GOT3 (cell line): ENCODE data around the gene PTGS1.

Source experiments
- DNase-seq: peaks from one replicate; lab custom pipeline; 2025; ENCODE audit warnings: mixed read lengths; lab: John Stamatoyannopoulos, UW

Gene PTGS1

DNA sequence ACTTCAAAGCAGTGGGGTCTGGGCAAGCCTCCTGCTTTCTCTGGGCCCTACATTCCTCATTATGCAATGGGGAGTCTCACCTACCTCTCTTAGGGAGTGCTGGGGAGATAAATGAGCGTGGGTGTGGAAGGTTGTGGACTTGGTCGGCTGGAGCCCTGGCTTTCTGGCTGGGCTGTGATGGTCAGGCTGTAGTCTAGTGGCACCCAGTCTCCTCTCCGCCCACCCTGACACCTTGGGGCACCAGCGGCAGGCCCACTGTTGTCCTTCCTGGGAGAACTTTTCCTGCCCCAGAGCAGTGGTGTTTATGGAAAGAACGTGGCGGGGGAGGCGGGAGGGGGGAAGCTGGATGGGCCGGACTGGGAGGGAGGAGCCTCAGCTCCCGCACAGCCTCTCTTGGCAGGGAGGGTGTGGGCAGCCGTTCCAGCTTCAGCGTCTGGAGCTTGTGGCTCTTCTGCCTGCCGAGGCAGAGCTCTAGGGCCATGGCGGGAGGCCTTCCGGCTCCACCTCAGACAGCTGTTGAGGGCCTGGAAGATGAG lies 4.1 kb downstream of the PTGS1 start:
- DNase-seq = no peak

- DNase-seq = no peak
Measured at GRCh38 chr9:122376796-122377195, 6.0 kb downstream of the PTGS1 start.

DNA sequence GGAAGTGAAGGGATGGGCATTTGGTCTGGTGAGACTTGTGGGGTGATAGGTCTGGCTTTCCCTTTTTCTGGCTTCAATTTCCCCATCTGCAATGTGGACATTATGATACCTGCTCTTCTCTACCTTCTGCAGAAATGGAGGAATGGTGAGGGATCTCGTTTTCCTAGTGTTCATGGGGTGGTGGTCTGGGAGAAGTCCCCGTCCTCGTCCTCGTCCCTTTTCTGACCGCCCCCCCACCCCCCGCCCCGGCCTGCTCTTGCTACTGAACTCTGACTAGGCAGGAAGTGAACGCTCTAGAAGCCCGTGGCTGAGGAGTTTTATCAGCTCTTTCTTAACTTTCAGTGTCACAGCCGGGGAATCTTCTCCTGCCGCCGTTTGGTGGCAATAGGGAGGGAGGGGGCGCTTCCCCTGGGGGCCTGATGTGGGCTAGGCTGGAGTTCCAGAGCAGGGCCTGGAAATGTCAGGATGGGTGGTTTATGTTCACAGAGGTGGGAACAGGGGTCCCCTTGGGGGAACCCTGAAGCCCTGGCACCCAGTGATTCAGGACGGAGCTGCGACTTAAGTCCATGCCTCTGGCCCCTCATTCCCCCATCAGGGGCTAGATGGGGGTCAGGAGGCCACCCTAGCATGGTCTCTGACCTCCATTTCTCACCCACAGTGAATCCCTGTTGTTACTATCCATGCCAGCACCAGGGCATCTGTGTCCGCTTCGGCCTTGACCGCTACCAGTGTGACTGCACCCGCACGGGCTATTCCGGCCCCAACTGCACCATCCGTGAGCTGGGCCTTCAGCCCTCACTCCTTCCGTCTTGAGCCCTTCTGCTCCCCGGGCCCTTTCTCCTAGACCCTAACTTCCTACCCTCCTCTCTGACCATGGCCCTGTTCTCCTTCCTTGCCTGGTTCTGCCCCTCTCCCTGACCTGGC lies 6.7 kb downstream of the PTGS1 start:
- no peak for DNase-seq

DNA sequence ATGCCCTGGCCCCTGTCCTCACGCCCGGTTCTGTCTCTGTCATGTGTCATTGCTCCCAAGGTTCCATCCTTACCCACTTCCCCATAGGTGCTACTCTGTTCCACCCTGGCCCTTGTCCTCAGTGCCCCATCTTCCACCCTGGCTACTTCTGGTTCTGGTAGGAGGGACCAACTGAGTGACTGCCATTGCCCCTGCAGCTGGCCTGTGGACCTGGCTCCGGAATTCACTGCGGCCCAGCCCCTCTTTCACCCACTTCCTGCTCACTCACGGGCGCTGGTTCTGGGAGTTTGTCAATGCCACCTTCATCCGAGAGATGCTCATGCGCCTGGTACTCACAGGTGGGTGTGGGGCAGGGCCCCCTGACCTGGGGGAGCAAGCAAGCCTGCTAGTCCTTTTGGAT lies 7.4 kb downstream of the PTGS1 start:
- DNase-seq = no peak

- no peak for DNase-seq
Measured at GRCh38 chr9:122379340-122379739, 8.5 kb downstream of the PTGS1 start.

- DNase-seq = no peak
Measured at GRCh38 chr9:122380293-122380692, 9.5 kb downstream of the PTGS1 start.

GRCh38 chr9:122381206-122381950 lies 10.6 kb downstream of the PTGS1 start:
- DNase-seq = no peak

DNA sequence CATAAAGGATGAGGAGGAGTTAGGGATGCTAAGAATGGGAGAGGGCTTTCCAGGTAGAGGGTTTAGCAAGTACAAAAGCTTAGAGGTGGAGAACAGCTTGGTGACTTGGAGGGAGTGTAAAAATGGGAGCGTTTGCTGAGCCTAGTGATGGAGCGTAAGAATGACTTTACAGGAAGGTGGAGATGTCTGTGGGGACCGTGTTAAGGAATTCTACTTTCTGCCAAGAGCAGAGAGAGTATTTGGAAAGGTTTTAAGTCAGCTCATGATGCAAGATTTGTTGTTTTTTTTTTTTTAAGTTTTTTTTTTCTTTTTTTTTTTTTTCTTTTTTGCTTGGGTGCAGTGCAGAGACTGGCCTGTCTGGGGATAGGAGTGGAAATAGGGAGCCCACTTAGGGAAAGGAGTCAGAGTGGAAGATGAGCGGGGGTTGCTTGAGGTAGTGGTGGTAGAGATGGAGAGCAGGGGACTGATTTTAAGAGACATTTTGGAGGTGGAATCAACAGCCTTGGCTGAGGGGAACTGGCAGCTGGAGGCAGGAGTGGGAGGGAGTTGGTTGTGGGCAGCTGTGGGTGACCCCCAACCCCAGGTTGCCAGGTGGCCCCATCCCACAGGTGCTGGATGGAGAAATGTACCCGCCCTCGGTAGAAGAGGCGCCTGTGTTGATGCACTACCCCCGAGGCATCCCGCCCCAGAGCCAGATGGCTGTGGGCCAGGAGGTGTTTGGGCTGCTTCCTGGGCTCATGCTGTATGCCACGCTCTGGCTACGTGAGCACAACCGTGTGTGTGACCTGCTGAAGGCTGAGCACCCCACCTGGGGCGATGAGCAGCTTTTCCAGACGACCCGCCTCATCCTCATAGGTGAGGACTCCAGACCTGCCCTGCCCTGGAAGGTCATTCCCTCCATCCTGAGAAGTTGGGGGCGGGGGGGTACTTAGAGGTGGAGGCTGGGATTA lies 12.4 kb downstream of the PTGS1 start:
- no peak for DNase-seq

- peak; percentile 2 for DNase-seq
Measured at GRCh38 chr9:122383992-122384461, 13.2 kb downstream of the PTGS1 start.

- no peak for DNase-seq
Measured at GRCh38 chr9:122386311-122386872, 15.6 kb downstream of the PTGS1 start.

GRCh38 chr9:122387536-122387935 lies 16.7 kb downstream of the PTGS1 start:
- DNase-seq = no peak

DNA sequence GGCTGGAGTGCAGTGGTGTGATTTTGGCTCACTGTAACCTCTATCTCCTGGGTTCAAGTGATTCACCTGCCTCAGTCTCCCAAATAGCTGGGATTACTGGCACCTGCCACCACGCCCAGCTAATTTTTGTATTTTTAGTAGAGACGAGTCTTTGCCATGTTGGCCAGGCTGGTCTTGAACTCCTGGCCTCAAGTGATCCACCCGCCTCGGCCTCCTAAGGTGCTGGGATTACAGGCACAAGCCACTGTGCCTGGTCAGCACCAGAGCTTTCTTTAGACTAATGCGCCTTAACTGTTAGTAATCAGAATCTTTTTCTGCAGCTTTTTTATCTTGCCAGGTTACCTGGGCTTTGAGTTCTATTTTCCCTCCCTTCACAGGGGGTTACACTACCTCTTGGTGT lies 18.4 kb downstream of the PTGS1 start:
- no peak for DNase-seq

DNA sequence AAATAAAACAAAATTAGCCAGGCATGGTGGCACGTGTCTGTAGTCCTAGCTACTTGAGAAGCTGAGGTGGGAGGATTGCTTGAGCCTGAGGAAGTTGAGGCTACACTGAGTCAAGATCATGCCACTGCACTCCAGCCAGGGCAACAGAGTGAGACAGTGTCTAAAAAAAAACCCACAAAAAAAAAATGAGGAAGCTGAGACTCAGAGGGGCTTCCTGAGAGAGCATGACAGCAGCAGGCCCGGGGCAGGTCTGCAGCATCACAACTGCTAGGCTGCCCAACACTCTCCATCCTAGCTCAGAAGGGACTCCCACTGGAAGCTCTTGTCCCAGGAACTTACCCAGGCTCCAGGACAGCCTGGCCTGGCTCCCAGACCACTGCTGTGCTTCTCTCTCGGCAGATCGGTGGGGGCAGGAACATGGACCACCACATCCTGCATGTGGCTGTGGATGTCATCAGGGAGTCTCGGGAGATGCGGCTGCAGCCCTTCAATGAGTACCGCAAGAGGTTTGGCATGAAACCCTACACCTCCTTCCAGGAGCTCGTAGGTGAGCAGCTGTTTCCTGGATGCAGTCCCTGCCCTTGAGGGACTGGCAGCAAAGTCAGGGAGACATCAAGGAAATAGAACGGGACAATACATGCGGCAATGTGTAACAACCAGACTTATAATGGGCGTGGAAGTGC lies 19.1 kb downstream of the PTGS1 start:
- DNase-seq = no peak

DNA sequence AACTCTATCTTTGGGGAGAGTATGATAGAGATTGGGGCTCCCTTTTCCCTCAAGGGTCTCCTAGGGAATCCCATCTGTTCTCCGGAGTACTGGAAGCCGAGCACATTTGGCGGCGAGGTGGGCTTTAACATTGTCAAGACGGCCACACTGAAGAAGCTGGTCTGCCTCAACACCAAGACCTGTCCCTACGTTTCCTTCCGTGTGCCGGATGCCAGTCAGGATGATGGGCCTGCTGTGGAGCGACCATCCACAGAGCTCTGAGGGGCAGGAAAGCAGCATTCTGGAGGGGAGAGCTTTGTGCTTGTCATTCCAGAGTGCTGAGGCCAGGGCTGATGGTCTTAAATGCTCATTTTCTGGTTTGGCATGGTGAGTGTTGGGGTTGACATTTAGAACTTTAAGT lies 21.5 kb downstream of the PTGS1 start:
- DNase-seq = no peak

DNA sequence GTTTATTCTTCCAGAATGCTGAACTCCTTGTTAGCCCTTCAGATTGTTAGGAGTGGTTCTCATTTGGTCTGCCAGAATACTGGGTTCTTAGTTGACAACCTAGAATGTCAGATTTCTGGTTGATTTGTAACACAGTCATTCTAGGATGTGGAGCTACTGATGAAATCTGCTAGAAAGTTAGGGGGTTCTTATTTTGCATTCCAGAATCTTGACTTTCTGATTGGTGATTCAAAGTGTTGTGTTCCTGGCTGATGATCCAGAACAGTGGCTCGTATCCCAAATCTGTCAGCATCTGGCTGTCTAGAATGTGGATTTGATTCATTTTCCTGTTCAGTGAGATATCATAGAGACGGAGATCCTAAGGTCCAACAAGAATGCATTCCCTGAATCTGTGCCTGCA lies 21.9 kb downstream of the PTGS1 start:
- no peak for DNase-seq

DNA sequence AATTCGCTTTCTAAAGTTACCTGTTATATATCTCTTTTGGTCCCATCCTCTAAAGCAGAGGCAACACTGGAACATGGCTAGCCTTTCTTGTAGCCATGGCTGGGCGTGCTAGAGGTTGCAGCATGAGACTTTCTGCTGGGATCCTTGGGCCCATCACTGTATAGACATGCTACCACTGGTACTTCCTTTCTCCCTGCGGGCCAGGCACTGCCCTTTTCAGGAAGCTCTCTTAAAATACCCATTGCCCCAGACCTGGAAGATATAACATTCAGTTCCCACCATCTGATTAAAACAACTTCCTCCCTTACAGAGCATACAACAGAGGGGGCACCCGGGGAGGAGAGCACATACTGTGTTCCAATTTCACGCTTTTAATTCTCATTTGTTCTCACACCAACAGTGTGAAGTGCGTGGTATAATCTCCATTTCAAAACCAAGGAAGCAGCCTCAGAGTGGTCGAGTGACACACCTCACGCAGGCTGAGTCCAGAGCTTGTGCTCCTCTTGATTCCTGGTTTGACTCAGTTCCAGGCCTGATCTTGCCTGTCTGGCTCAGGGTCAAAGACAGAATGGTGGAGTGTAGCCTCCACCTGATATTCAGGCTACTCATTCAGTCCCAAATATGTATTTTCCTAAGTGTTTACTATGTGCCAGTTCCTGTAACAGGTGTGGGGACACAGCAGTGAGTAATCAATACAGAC lies 22.6 kb downstream of the PTGS1 start:
- DNase-seq = no peak

DNA sequence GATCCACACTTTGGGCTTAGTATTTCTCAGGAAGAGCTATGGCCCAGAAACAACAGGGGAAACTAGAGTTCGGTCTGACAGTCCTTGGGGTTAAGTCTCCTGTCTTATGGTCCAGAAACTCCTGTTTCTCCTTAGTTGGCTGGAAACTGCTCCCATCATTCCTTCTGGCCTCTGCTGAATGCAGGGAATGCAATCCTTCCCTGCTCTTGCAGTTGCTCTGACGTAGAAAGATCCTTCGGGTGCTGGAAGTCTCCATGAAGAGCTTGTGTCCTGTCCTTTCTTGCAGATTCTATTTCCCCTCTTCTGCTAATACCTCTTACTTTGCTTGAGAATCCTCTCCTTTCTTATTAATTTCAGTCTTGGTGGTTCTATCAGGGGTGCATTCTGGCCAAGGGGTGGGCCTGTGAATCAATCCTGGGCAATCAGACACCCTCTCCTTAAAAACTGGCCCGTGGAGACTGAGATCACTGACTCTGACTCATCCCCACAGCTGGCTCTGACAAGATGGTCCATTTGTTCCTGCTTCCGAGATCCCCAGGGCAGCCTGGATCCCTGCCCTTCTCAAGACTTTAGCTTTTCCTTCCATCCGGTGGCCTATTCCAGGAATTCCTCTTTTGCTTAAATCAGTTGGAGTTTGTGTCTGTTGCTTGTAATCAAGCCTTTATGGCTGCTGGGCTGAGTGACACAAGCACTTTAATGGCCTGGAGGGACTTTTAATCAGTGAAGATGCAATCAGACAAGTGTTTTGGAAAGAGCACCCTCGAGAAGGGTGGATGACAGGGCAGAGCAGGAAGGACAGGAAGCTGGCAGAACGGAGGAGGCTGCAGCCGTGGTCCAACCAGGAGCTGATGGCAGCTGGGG lies 23.7 kb downstream of the PTGS1 start:
- no peak for DNase-seq

- DNase-seq = no peak
Measured at GRCh38 chr9:122396614-122397148, 25.9 kb downstream of the PTGS1 start.

DNA sequence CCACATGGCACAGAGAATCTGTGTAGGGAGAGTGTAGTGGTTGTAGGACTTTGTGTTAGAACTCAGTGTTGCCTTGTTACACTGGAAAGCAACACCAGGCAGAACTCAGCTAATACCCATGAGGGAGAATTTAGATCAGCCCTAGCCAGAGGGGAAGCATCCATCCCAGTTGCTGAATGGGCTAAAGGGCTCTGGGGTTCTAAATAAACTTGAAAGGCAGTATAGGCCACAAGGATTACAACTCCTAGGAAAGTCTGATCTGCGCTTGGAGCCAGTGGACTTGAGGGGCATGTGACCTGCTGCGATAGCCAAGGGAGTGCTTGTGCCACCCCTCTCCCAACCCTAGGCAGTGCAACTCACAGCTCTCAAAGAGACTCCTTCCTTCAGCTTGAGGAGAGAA lies 26.9 kb downstream of the PTGS1 start:
- no peak for DNase-seq
